NCI-H526 treated with DMSO at 0.1 percent for 48 hours (cell line): ENCODE measurements around the gene DEXI.
"Not testable (repeated sequence)": the region's sequence is repeated elsewhere in the genome, so short reads cannot be mapped to it uniquely, and the experiment has no call there.

Source experiments
- DNase-seq: peaks from one replicate; lab custom pipeline; 2025; lab: John Stamatoyannopoulos, UW

DEXI gene

DNA sequence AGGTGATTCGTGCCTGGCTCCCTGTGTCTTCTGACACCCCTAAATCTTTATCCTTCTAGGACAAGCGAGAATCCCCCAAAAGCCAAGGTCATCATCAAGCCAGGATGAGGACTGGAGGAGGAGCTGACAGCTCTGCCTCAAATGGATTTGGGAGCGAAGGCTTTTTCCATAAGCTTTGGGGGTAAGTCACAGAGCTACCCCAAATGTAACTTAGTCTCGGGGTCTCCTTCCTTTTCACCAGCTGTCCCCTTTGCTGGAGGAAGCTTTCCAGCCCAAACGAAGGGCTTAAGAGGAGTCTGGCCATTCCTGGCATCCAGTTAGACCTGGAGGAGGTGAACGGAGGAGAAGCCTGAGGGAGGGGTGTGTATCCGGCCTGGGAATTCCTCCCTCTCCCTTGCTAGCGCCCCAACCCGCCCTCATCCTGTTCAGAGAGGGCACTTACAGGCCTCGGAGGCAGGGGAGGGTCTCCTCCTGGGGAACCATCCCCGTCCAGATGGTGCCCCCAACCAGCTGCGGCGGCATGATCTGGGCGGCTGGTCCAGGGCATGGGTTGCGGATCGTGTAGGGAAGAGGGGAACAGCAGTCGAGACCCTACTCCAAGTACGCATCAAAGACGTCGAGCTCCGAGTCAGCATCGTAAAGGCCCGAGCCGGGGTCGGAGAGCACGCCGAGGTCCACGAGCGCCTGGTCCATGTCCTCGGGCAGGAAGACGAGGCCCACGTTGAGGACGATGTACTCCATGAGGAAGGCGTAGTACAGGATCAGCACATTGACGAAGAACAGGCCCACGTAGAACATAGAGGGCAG, 938 bp downstream of the DEXI start:
- no peak for DNase-seq

DNA sequence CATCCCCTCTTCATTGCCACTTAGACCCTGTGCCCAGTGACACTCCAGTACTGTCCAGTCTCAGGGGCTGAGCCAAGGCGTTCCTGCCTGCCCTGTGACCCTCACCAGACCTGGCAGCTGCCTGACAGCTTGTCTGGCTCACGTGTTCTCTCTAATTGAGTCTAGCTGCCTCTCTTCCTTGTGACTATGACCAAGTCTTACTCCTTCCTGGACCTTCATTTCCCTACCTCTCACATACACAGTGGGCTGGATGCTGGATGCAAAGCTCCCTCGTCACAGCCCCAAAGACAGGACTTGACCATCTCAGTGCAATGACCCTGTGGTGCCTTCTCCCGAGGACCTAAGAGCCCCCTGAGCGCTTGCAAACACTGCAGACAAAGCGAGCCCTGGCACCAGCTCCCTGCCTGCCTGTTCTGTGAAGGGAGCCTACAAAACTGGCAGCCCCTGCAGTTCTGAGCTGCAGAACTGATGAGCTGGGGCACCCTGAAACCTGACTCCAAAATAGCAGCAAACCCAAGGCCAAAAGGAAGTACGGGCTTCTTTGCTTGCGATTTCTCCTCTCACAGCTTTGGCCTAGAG, 1.7 kb downstream of the DEXI start:
- DNase-seq: no peak

DNA sequence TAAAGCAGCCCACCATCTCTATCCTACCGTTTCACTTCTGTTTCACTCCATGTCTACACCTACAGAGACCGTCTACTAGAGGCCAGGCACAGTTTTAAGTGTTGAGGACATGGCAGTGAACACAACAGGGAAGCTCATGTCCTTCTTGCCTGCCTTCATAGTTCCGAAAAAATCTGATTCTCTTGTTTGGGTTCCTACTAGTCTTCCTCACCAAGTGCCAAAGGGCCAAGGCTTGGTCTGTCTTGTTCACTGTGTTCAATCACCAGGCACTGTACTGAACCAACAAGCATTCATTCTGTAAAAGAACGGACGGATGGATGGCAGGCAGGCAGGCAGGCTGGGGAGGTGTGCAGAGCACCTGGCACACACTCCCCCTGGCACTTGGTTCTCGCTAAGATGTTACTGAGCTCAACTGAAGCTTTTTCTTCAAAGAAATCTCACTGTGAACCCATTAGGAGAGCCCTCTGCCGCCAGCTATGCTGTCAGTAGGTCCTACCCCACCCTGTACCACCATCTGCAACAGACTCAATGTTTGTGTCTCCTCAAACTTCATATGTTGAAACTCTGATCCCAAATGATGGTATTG, 2.5 kb downstream of the DEXI start:
- DNase-seq: no peak

DNA sequence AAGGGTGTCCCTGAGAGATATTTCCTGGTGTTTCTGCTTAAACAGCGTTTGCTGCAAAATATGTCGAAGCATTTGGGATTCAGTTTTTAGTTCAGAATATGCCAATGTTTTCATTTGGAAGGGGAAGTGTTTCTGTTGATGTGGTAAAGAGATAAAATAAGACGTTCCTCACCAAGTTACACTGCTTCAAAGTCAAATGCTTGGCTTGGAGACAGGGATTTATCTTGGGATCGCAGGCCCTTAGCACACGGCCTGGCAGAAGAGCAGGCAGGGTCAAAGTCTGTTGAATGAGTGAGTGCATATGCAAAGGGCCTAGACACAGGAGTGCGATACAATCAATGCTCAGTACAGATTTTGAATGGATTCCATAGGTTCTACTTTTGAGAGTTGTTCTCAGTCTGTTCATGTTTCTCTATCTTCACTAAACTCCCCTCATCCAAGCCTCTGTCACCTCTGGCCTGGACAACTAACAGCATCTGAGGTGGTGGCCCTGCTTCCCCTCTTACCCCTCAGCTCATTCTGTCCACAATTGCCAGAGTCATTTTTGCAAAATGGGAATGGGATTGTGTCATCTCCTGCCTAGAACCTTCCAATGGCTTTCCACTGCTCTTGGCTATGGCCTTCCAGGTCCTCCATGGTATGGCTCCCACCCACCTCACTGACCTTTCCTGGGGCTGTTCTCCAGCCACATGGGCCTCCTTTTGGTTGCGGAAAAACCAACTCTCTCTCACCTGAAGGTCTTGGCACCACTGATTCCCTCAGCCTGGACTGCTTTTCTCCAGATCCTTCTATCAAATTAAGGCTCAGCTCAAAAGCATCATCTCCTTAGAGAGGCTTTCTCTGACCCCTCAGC, 3.2 kb downstream of the DEXI start:
- DNase-seq: peak; percentile 10

DNA sequence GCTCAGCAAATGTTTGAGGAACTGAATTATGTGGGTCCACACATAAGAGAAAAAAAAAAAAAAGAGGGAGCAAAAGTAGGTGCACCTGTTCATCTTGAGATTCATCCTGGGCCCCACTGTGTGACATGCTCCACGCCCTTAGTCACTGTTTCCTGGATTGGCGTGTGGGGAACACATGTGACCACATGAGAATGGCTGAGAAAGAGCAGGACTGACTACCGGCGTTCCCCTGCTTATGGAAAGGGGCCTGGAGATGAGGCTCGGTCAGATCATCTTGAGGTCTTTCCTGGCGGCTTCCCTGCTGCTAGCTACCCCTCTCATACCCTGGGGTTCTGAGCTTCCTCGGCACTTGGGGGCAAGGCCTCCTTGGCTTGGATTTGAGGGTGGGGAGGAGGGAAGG, 3.9 kb downstream of the DEXI start:
- no peak for DNase-seq

DNA sequence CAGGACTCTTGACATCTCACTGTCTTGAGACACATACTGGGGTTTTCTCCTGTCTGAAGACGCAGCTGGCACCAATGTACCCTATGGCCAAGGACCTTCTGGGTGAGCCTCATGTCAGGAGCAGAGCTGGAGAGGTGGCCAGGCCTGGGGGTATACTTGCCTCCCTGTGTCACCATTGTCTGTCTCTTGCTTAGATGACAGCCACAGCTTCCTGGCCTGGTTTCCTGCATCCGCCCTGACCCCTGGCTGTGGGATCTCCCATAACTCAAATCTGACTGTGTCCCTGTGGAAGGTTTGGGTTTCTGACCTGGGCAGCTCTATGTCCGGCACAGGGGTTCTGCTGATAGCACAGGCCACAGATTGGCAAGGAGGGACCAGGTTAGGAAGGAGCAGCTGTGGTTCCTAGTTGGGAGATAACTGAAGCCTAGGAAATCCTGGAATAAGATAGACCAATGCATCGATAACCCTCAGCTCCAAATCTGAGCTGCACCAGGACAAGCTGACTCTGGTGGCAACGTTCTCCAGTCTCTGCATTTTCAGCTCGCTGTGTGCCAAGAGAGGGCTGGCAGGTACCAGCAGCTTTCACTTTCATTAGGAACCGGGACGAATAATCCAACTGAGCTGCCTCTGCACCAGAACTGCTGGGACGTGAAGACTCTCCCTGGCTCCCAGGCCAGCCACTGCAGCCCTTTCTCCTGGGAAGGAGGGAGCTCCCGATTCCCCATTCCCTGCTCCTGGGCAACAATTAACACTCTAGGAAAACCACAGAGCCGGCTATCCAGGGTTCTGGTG, 5.0 kb downstream of the DEXI start:
- no peak for DNase-seq

DNA sequence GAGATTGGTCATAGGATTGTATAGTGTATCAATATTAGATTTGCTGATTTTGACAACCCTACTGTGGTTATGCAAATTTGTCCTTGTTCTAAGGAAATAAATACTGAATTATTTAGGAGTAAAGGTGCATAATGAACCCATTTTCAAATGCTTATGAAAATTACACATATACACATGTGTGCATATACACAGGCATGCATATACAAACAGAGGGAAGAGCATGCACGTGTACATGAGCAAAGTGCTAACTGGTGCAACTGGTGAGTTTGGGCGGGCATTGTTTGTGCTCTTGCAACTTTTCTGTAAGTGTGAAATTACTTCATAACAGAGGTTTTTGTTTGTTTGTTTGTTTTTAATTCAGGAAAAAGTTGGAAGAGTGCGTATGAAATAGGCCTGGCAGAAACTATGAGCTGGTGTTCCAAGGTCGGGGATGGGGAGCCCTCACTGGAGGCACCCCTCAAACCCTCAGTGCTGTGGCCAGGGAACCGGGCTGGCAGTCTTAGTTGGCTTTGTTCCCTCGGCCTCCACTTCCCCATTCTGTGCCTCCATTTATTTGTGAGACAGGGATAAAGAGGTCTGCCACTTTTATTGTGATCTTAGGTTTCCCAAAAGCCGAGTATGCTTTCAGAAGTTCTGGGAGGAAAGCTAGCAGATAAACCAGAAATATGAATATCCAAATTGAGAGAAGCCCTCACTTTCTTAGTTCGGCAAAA, 5.8 kb downstream of the DEXI start:
- no peak for DNase-seq

DNA sequence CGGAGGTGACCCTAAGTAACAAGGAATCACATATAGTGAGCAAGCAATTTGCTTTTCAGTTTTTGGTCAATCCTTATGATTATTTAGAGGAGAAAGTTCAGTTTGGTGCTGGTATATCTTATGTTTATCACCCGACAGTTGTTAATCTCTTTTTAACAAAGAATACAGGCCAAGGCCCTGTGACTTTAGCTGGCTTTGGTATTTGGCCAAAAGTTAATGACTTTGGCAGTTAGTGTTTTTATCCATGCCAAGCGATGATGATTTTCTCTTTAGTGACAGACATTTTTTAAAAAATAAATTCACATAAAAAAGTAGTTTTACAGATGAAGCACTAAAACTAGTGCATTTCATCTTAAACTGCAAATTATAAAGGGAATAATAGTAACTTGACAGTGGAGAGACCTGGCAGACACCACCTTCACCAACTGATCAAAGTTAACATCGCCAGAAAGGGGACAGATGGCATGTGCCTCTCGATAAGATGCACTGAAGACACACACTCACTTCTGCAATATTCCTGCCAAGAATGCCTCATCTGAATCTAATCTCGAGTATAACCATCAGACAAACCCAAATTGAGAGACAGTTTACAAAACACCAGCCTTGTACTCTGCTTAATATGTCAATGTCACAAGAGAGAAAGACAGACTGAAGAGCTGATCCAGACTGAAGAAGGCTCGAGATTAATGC, 6.9 kb downstream of the DEXI start:
- DNase-seq: no peak

DNA sequence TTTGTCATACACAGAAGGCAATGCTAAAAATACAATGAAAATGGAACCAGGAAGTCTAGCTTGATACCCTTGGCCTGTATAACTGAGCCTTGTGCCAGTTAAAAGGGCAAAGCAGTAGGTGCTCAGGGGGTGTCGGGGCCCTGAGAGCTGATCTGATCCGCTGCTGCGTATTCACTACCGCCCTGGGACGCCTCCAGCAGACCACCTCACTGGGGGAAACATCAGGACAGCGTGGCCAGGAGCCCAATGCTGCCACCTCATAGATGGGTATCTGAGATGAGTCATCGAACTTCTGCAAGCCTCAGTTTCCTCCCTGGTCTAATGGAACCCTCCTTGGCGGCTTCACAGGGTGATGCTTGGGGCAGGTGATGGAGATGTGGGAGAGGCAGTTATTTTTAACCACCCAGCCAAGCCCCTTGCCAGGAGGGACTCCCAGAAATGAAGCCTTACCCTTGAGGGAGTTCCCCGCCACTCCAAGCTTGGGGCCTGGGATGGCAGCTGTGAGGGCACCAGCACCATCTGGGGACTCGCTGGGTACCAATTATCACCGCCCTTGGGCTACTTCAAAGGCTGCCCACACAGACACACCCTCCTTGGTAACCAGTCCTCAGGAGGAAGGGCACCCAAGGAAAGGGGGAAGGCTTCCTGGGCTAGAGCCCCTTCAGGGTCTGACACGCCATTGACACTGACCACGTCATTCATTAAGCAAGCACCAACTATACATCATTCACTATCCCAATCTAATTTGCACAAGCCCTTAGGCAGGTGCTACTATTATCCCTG, 7.8 kb downstream of the DEXI start:
- no peak for DNase-seq

DNA sequence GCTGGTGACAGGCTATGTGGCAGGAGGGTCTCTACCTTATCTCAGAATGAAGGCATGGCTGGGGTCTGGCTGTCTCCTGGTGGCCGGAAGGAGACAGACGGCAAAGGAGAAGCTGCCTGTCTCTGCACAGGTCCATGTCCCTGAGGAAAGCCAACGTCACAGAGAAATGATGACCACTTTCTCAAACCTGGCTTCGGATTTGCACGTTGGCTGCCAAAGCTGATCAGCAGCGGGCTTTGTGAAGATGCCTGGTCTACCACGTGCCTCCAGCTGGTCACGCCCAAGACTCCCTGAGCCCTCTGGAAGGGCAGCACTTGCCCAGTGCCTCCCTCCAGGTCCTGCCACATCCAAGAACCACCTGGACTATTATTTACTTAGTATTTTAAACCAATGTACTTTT, 8.4 kb downstream of the DEXI start:
- no peak for DNase-seq

DNA sequence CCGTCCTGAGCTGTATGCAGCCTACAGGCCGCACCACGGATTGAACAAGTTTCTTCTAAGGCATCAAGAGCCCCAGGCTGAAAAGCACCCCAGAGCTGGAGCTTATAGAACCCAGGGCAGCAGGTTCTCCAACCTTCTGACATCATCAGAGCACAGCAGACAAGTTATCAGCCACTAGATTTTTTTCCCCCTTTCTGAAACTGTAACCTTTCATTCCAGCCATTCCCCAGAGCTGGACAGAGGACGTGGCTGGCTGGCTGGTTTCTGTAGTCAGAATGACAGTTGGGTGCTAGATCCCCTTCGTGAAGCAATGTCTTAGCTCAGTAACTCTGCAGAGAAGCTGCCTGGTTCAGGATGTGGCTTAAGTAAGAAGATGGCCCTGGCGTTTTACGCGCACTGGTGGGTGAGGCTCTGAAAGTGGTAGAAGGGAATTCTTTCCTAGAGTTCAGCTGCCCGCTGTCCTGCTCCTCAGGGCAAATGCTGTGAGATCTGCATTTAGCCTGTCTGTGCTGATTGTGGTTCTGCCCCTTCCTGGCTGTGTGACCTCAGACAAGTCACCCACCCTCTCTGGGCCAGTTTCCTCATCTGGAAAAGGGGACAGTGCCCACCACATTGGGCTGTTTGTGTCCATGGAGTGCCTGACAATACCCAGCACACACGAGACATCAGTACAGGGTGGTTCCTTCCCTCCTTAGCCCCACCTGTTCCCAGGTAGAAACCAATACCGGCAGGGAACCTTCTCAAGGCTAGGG, 9.1 kb downstream of the DEXI start:
- DNase-seq: no peak

DNA sequence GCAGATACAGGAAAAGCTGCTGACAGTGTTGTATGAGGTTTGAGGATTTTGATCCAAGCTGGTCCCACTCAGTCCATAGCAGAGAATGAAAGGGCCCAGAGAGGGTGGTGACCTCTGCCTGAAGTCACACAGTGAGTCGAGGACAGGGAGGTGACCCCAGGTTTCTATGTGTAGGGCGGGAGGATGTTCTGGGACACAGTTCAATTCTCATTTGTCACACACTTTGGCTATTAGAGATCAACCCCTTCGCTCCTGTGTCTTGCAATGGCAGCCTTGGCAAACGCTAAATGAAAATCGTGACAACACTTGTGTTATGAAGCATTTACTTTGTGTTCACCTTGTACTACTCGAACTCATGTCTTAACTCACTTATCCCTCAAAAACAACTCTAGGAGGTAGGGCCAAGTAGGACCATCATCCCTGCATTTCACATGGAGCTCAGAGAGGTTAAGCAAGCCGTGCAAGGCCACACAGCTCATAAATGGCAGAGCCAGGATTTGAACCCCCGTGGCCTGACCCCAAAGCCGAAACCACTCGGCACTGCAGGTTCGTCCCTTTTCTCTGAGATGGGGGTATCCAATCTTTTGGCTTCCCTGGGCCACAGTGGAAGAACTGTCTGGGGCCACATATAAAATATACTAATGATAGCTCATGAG, 10.2 kb downstream of the DEXI start:
- no peak for DNase-seq

DNA sequence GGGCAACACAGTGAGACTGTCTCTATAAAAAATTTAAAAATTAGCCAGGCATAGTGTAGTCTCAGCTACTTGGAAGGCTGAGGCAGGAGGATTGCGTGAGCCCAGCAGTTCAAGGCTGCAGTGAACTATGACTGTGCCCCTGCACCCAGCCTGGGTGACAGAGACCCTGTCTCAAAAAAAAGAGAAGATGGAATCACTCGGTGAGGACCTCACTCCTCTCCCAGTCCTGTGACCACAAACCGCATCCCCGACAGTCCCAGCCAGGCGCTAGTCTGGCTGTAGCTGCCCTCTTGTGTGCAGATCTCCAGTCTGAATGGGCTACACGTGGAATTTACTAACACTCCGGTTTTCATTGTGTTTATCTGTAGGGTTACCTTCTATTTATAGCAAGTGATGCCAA, 11.1 kb downstream of the DEXI start:
- no peak for DNase-seq

DNA sequence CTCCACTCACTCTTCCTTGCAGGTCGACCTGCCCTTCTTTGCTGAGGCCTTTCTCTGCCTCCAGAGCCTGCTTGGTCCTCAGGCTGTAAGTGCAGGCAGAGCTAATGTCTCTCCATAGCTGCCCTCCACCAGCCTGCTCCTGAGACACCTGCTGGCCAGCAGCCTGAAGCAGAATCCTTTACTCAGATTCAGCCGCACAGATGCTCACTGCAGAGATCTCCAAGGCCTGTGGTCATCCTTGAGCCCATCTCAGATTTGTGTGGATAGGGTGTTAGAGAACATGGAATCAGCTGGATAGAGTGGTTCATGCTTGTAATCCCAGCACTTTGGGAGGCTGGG, 11.5 kb downstream of the DEXI start:
- no peak for DNase-seq

DNA sequence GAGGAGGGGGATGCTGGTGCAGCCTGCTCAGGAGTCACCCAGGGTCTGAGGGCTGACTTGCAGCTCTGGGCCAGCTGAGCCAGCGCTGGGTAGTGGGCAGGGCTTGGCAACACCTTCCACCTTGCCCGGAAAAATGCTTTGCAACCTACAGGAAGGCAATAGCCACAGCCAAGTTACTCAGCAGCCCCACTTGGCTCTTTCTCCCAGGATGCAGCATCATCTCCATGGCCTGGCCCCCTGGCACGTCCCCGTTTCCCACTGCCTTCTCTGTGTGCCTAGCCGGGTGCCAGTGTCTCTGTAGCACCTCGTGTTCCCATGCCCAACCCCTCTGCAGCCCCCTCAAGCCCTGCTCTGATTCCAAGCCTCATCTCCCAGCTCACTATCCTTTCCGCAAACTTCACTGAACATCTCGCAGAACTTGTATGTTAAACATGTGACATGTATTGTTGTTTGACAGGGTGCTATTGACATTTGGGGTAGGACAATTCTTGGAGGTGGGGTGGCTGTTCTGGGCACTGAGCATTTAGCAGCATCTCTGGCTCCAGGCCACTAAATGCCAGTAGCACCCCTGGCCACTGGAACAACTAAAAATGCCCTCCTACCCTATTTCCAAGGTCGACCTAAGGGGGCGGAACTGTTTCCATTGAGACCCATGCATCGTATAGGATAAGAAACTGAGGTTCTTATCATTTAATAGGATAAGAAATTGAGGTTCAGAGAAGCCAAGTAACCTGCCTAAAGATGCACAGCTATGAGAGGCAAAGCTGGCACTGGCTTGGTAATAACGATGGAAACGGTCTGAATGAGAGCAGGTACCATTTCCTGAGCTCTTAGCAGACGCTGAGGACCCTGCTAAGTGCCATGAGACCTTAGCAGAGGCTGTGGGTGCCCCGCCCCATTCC, 12.2 kb downstream of the DEXI start:
- DNase-seq: no peak

DNA sequence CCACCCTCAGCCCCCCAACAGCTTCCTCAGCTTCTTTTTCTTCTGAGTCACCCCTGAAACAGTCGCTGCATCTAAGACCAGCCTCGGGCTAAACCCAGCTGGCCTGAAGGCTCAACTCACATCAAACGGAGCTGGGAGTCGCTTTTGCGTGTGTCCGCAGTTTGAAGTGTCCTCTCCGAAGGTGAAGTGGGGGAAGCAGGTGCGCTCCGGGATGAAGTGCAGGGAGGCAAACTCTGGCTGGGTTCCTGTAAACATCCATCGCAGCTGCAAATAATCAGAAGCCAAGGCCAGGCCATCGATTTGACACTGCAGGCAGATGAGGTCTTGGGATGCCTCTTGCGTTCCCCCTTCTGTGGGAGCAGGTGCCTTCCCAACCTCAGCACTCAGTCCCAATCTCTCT, 13.2 kb downstream of the DEXI start:
- not testable (repeated sequence) for DNase-seq

DNA sequence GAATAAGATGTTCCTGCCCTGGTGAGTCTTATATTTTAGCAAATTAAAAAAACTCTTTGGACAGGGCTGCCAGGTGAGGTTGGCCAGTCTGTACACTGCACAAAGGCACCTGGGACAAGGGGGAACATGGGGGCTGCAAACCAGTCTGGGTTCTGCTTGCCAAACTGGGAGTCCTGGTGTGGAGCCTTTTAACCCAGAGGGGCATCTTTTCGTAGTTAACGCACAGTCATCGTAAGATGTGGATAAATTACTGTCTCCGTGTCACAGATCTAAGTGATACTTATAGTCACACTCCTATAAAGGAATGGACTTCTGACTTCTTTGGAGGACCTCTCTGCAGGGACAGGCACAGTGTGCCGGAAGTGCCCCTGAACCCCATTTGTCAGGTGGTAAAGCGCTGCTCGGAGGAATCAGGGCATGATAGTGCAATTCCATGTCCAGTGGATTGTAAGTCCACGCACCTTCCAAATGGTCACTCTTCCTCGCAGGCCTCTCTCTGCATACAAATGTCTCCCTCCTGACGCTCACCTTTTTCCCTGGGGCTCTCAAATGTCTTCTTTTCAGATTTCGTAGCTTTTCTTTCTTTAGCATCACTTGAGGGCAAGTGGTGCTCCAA, 14.7 kb downstream of the DEXI start:
- DNase-seq: no peak
